ENCODE results near the gene SPPL3.

SPPL3 gene

DNA sequence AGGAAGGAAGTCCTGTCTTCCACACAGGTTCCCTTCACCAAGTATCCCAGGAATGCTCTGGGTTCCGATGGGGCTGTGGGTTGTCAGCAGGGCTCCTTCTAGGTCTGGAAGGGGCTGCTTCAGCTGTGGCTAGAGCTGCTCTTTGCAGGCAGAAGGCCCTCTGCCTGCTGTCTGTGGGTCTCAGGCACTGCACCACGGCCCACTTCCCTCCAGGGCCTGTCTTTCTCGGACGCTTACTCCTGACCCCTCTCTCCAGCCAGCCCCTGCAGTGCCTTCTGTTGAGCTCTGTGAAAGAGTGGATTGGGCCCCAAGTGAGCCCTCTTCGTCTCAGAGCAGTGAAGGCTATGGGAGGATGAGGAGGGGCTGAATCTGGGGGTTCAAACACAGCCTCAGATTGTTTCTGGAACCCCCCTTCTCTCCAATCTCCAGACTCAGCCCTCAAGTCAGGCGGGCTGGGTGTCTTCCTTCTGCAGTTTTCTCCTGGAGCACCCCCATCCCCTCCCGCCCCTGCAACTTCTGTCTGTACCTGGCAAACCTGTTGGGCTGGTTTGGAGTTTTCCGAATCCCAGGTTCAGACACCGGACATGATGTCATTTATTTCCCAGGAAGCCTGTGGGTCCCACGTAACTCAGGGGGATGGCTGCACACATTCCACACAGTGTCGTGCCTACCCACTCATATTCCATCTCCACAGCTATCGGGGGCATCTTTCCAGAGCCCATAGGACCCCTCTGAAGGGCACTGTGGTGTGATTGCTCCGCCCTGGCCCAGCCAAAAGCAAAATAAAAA, 24.9 kb upstream of the SPPL3 start:
- TF ChIP-seq, protein P1, sequence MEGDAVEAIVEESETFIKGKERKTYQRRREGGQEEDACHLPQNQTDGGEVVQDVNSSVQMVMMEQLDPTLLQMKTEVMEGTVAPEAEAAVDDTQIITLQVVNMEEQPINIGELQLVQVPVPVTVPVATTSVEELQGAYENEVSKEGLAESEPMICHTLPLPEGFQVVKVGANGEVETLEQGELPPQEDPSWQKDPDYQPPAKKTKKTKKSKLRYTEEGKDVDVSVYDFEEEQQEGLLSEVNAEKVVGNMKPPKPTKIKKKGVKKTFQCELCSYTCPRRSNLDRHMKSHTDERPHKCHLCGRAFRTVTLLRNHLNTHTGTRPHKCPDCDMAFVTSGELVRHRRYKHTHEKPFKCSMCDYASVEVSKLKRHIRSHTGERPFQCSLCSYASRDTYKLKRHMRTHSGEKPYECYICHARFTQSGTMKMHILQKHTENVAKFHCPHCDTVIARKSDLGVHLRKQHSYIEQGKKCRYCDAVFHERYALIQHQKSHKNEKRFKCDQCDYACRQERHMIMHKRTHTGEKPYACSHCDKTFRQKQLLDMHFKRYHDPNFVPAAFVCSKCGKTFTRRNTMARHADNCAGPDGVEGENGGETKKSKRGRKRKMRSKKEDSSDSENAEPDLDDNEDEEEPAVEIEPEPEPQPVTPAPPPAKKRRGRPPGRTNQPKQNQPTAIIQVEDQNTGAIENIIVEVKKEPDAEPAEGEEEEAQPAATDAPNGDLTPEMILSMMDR (IDR thresholded peaks at IDR 0.05; ENCODE audit: low read depth, low read length, missing control alignments): no peak
- no peak for DNase-seq
- Histone ChIP-seq H3K27ac (no peak overlapping the region), H3K27me3 (replicated peaks) (no peaks in the 10 kb centered on the region), H3K4me3 (ENCODE audit: low read depth, low read length) (no peak overlapping the region), H3K36me3 (replicated peaks) (no peaks in the 10 kb centered on the region)
- in situ Hi-C loops (cut with HindIII; ENCODE audit: low pct_ligation_motif_present, low sequenced_read_pairs): no loop called here

DNA sequence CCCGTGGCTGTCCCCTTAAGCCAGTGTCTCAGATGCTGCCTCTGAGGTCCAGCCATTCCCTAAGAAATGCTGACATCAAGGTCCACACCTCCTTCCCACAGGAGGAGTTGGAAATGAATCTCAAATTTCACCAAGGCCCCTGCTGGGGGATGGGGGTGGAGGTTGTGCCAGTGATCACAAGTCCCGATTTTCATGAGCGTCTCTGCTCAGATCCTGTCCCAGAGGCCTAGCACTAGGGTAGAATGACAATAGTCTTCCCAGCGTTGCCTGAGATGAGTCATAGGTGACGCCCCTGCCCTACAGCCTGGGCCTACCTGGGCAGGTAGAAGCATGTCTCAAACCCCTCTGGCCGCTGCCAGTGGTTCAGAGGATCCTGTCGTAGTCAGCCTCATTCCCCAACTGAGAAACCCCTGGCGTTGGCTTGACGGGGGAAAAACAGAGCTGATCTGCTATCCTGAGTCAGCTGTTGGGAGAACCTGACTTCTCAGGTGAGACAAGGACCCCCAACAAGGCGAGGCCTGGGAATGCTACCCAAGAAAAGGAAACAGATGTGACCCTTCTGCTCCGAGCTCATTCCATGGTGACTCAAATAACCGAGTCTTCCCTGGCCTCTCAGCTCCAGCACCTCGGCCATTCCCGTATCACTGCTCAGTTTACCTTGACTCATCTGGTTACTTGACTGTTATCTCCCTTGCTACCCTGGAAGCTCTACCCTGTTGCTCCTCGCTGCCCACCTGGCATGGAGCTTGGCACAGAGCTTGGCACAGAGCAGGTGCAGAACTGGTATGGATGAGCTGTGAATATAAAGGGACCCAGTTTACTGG, 21.8 kb upstream of the SPPL3 start:
- no peak for DNase-seq
- Histone ChIP-seq H3K36me3 (replicated peaks) (no peaks in the 10 kb centered on the region), H3K4me3 (ENCODE audit: low read depth, low read length) (no peak overlapping the region), H3K27me3 (replicated peaks) (no peaks in the 10 kb centered on the region), H3K27ac (no peak overlapping the region)
- TF ChIP-seq, protein P1 (IDR thresholded peaks at IDR 0.05; ENCODE audit: low read depth, low read length, missing control alignments): no peak
- in situ Hi-C loops (cut with HindIII; ENCODE audit: low pct_ligation_motif_present, low sequenced_read_pairs): no loop called here

DNA sequence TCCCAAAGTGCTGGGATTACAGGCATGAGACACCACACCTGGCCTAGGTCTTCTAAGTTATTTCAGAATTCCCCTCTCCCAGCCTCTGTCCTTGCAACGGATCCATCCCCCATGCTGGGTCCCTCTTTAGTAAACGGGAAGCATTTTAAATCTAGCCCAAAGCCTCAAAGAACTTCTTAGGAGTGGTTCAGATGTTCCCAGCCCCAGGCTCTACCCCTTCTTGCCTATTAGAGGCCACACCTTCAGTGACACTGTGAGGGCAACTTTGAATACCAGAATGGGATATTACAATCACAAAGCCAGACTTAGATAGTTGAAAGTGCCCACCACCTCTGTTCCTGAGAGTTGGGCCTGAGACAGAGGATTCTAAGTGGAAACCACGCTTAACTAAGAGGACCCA, 18.1 kb upstream of the SPPL3 start:
- H3K36me3 ChIP-seq (replicated peaks): no peaks in the 10 kb centered on the region
- H3K27me3 ChIP-seq (replicated peaks): no peaks in the 10 kb centered on the region
- TF ChIP-seq, protein P1 (IDR thresholded peaks at IDR 0.05; ENCODE audit: low read depth, low read length, missing control alignments): no peak
- H3K4me3 ChIP-seq (ENCODE audit: low read depth, low read length): no peak overlapping the region
- in situ Hi-C loops (cut with HindIII; ENCODE audit: low pct_ligation_motif_present, low sequenced_read_pairs): no loop called here
- no peak overlapping the region for H3K27ac ChIP-seq
- no peak for DNase-seq

DNA sequence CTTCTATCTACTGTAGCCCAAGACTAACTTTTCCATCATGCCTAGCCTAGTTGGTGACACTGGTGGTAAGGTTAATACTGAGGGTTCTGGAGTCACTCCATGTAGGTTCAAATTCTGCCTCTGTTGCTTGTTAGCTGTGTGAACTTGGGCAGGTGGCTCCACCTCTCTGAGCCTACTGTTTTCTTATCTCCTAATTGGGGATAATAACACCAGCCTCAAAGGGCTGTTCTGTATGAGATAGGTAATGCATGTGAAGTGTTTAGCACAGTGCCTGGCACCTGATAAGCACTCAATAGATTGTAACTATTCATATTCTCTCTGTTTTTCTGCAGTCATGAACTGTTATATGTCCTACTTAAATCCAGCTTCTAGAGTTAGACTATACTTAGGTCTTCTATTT, 17.5 kb upstream of the SPPL3 start:
- Histone ChIP-seq H3K27me3 (replicated peaks) (no peaks in the 10 kb centered on the region), H3K36me3 (replicated peaks) (no peaks in the 10 kb centered on the region), H3K27ac (no peak overlapping the region), H3K4me3 (ENCODE audit: low read depth, low read length) (no peak overlapping the region)
- TF ChIP-seq, protein P1 (IDR thresholded peaks at IDR 0.05; ENCODE audit: low read depth, low read length, missing control alignments): no peak
- no peak for DNase-seq
- in situ Hi-C loops (cut with HindIII; ENCODE audit: low pct_ligation_motif_present, low sequenced_read_pairs): no loop called here

DNA sequence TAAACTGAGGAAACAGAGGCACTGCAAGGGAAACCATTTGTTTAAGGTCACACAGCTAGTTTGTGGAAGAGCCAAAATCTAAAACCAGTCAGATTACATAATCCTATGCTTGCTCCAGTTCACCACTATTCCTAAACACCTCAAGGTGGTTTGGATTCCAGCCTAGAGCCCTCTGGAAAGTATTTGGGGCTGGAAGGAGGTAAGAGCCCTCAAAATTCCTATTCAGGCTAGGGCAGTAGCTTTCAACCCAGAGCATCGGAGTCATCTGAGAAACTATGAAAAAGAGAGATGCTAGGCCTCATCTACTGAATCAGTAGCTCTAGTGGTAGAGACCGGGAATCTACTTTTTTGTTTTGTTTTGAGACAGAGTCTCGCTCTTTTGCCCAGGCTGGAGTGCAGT, 16.0 kb upstream of the SPPL3 start:
- no peak overlapping the region for H3K4me3 ChIP-seq (ENCODE audit: low read depth, low read length)
- in situ Hi-C loops (cut with HindIII; ENCODE audit: low pct_ligation_motif_present, low sequenced_read_pairs): no loop called here
- TF ChIP-seq, protein P1 (IDR thresholded peaks at IDR 0.05; ENCODE audit: low read depth, low read length, missing control alignments): no peak

More for the DNA sequence above, 16.0 kb upstream of the SPPL3 start:
- H3K27ac ChIP-seq: no peak overlapping the region
- H3K36me3 ChIP-seq (replicated peaks): no peaks in the 10 kb centered on the region
- DNase-seq: no peak
- no peaks in the 10 kb centered on the region for H3K27me3 ChIP-seq (replicated peaks)
